Measurements from ENCODE around the gene ERCC2.
"Not testable (repeated sequence)": the region's sequence is repeated elsewhere in the genome, so short reads cannot be mapped to it uniquely, and the experiment has no call there.

Gene ERCC2

DNA sequence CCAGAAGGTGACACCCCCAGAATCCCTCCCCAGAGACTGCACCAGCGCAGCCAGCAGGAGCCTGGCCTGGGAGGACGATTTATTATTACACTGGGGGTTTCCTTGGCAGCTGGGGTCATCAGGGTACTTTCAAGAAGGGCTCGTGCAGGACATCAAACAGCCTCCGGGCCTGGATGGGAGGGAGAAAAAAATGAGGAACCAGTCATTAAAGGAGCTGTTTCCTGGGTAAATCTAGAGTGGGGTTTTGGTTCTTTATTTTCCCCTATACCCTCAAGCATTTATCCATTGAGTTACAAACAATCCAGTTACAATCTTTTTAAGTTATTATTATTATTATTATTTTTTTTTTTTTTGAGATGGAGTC lies 39.2 kb upstream of the ERCC2 start:
- TF ChIP-seq, protein P1, sequence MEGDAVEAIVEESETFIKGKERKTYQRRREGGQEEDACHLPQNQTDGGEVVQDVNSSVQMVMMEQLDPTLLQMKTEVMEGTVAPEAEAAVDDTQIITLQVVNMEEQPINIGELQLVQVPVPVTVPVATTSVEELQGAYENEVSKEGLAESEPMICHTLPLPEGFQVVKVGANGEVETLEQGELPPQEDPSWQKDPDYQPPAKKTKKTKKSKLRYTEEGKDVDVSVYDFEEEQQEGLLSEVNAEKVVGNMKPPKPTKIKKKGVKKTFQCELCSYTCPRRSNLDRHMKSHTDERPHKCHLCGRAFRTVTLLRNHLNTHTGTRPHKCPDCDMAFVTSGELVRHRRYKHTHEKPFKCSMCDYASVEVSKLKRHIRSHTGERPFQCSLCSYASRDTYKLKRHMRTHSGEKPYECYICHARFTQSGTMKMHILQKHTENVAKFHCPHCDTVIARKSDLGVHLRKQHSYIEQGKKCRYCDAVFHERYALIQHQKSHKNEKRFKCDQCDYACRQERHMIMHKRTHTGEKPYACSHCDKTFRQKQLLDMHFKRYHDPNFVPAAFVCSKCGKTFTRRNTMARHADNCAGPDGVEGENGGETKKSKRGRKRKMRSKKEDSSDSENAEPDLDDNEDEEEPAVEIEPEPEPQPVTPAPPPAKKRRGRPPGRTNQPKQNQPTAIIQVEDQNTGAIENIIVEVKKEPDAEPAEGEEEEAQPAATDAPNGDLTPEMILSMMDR (IDR thresholded peaks at IDR 0.05; ENCODE audit: insufficient read depth, low read depth, low read length, missing control alignments), result no peak
- DNase-seq (ENCODE audit: low read depth), result no peak
- no peak overlapping the region for H3K4me3 ChIP-seq (ENCODE audit: low read length)

DNA sequence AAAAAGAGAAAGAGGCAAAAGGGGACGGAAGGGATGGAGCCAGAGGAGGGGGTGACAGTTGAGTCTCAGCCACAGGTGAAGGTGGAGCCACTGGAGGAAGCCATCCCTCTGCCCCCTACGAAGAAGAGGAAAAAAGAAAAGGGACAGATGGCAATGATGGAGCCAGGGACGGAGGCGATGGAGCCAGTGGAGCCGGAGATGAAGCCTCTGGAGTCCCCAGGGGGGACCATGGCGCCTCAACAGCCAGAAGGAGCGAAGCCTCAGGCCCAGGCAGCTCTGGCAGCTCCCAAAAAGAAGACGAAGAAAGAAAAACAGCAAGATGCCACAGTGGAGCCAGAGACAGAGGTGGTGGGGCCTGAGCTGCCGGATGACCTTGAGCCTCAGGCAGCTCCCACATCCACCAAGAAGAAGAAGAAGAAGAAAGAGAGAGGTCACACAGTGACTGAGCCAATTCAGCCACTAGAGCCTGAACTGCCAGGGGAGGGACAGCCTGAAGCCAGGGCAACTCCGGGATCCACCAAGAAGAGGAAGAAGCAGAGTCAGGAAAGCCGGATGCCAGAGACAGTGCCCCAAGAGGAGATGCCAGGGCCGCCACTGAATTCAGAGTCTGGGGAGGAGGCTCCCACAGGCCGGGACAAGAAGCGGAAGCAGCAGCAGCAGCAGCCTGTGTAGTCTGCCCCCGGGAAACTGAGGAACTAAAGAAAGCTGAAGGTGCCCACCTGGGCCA lies 38.6 kb upstream of the ERCC2 start:
- H3K4me3 ChIP-seq (ENCODE audit: low read length), result no peak overlapping the region
- TF ChIP-seq, protein P1 (IDR thresholded peaks at IDR 0.05; ENCODE audit: insufficient read depth, low read depth, low read length, missing control alignments), result no peak
- no peak for DNase-seq (ENCODE audit: low read depth)

DNA sequence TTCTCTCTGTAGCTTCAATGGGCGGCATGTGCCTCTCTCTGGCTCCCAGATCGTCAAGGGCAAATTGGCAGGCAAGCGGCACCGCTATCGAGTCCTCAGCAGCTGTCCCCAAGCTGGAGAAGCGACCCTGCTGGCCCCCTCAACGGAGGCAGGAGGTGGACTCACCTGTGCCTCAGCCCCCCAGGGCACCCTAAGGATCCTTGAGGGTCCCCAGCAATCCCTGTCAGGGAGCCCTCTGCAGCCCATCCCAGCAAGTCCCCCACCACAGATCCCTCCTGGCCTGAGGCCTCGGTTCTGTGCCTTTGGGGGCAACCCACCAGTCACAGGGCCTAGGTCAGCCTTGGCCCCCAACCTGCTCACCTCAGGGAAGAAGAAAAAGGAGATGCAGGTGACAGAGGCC lies 37.7 kb upstream of the ERCC2 start:
- no peak for DNase-seq (ENCODE audit: low read depth)
- no peak overlapping the region for H3K4me3 ChIP-seq (ENCODE audit: low read length)
- TF ChIP-seq, protein P1 (IDR thresholded peaks at IDR 0.05; ENCODE audit: insufficient read depth, low read depth, low read length, missing control alignments), result no peak

DNA sequence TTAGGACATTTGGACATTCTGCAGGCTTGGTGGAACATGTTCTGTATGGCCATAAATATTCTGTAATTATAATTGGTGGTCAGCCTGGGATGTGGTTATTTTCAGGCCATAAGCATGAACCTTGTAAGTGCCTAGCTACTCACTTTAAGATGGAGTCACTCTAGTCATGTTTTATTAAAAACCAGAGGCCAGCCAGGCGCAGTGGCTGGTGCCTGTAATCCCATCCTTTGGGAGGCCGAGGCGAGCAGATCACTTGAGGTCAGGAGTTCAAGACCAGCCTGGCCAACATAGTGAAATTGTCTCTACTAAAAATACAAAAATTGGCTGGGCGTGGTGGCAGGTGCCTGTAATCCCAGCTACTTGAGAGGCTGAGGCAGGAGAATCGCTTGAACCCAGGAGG lies 37.2 kb upstream of the ERCC2 start:
- not testable (repeated sequence) for DNase-seq (ENCODE audit: low read depth)
- H3K4me3 ChIP-seq (ENCODE audit: low read length), result peak overlapping the region; percentile 100

DNA sequence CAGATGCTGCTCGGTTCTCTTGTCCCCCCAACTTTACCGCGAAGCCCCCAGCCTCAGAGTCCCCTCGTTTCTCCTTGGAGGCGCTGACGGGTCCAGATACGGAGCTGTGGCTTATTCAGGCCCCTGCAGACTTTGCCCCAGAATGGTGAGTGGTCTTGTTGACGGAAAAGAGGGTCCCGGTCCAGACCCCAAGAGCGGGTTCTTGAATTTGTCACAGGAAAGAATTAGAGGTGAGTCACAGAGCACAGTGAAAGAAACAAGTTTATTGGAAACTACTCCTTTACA lies 36.7 kb upstream of the ERCC2 start:
- DNase-seq (ENCODE audit: low read depth), result no peak
- peak overlapping the region; percentile 100 for H3K4me3 ChIP-seq (ENCODE audit: low read length)
- TF ChIP-seq, protein P1 (IDR thresholded peaks at IDR 0.05; ENCODE audit: insufficient read depth, low read depth, low read length, missing control alignments), result no peak

DNA sequence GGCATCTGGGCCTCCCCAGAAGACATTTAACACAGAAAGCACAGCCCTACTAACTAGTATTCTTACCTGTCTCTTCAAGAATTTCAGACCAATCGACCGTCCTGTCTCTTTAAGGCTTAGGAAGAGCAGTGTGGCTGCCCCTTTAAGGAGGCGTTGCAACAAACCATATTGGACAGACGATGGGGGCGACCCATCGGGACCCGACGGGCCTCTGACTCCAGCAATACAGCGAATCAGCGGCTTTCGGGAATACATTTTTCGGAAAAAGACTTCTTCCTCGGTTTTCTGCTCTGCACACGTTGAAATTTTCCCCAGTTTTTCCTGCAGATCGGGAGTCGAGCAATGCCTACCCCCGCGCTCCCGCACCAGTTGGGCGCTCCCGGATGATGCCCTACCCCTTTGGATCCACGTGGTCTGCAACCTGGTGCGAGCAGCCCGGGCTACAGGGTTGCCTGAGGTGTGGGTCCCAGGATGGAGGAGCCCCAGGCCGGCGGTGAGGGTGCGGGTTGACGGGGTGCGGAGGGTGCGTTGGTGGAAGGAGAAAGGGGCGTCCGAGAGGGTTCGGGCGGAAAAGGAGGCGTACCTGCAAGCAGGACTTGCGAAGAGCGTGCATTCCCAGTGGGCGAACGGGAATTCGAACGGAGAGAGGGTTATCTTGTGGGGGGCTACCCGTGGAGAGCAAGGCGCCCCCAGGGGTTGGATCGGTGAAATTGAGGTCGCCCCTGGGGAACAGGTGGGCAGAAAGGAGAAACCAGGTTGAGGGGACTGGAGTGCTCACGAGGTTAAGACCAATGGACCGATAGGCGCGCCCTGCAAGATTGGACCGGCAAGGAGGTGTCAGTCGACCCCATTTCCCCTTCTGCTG lies 36.1 kb upstream of the ERCC2 start, which contains the start of gene POLR1G:
Gene POLR1G (plus strand): TSS at position 419 of the 865 bp plus-strand sequence. CDS start 53 bp downstream, at position 472.
- TF ChIP-seq, protein P1 (IDR thresholded peaks at IDR 0.05; ENCODE audit: insufficient read depth, low read depth, low read length, missing control alignments), result no peak
- peak; percentile 89 for DNase-seq (ENCODE audit: low read depth)
- H3K4me3 ChIP-seq (ENCODE audit: low read length), result peak within 1 kb of the TSS; percentile 100

DNA sequence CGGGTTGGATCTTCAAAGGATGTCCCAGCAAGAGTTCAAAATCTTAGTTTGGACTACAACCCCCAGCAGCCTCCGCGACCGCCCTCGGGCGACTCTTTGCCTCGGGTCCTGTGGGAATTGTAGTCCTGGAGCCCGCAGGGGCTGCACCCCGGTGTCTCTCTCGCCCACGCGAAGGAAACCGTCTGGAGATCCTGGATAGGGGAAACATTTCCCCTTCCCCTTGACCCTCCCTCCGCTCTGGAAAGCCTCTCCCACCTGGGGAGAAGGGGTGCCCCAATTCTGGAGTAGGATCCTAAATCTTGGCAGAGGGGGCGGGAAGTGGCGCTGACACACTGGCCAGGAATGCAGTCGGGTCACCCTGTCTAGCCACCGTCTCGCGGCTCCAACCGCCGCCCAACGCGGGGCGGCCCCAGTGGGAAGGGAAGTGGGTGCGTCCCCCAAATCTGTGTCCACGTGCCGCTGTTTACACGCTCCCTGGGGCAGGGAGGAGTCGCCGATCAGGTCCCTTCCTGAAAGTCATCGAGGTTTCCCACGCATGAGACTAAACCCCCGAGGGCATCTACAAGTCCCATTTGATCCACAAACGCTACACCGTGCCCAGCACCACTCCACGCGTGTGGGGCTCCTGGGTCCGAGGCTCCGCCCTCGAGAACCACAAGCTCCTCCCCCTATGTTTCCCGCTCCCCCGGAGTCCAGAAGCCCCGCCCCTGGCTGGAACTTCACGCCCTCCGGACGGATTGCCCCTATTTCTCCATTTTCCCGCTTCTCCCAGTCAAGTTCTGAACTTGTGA lies 35.3 kb upstream of the ERCC2 start:
- peak; percentile 97 for DNase-seq (ENCODE audit: low read depth)
- peak overlapping the region; percentile 100 for H3K4me3 ChIP-seq (ENCODE audit: low read length)
- TF ChIP-seq, protein P1 (IDR thresholded peaks at IDR 0.05; ENCODE audit: insufficient read depth, low read depth, low read length, missing control alignments), result no peak
